GM12864 (cell line): Measurements from ENCODE around the gene RAET1G.

Experiments used
- DNase-seq: peaks from one replicate; pipeline ENCODE4 v3.0.0-alpha.2; 2011; ENCODE audit warnings: low read depth
- H3K4me3 ChIP-seq: 2 replicates; pipeline ENCODE4 v1.5.1; 2011; ENCODE audit warnings: mild to moderate bottlenecking, low read depth, low read length, control low read depth
- CTCF ChIP-seq: IDR thresholded peaks from 2 replicates; pipeline ENCODE4 v1.5.1; 2011; ENCODE audit warnings: low read depth, mild to moderate bottlenecking, moderate library complexity, low read length, control low read depth, inconsistent platforms; ENCODE audit errors: missing control alignments

RAET1G gene

GRCh38 chr6:149899486-149899885 lies 23.4 kb downstream of the RAET1G start:
- no peak overlapping the region for H3K4me3 ChIP-seq
- no peak for DNase-seq
- TF ChIP-seq CTCF, result no peak

GRCh38 chr6:149898966-149899365 lies 24.0 kb downstream of the RAET1G start:
- no peak overlapping the region for H3K4me3 ChIP-seq
- no peak for TF ChIP-seq CTCF
- DNase-seq, result no peak

GRCh38 chr6:149897855-149898744 lies 24.8 kb downstream of the RAET1G start, which contains the start of gene RAET1E:
Gene RAET1E, minus strand, starts transcription at chr6:149898113. Its CDS starts 7,212 bp downstream, at chr6:149890901.
- no peak for TF ChIP-seq CTCF
- no peak for DNase-seq
- H3K4me3 ChIP-seq, result no peak within 1 kb of the TSS

- no peak overlapping the region for H3K4me3 ChIP-seq
- no peak for DNase-seq
- TF ChIP-seq CTCF, result no peak
Measured at GRCh38 chr6:149897015-149897697, 25.8 kb downstream of the RAET1G start.

- DNase-seq, result no peak
- no peak for TF ChIP-seq CTCF
- no peak overlapping the region for H3K4me3 ChIP-seq
Measured at GRCh38 chr6:149896491-149896890, 26.4 kb downstream of the RAET1G start.

- no peak for TF ChIP-seq CTCF
- H3K4me3 ChIP-seq, result no peak overlapping the region
- no peak for DNase-seq
Measured at GRCh38 chr6:149895833-149896271, 27.1 kb downstream of the RAET1G start.
